ENCODE results near the gene SLC22A17. TPM values are rescaled to one million over a fixed set of nuclear protein-coding genes. Genes with fewer than 3 reads are reported as not detected.
A peak's percentile ranks its signal among the peaks of the same experiment; 100 is the strongest.

SLC22A17 gene
- total and polyA plus RNA-seq, 9 of the 15 experiments (the other 6 are each of a cell fraction or from before 2014, with no cell fraction given) = 0.07 to 0.09 TPM; not detected in 7

- intact Hi-C loops (cut with micrococcal nuclease) (loop anchor here (1.0 kb wide), 2 partner anchors 51 to 114 kb away; no protein-coding TSS in a partner anchor), in situ Hi-C loops (cut with MboI) (loop anchor here (10.0 kb wide), 1 partner anchor 115 kb away; no protein-coding TSS in a partner anchor)
- WGBS (ENCODE audit: insufficient coverage, low coverage, missing lambda C conversion rate) = 4% methylated on average over 7 of the region's 12 CpGs
- no peak for TF ChIP-seq ATF6 (CRISPR knock-in tag; IDR thresholded peaks at IDR 0.05)
- TF ChIP-seq ARID2 (IDR thresholded peaks at IDR 0.05) = 0 out of 2 replicates have a peak, but pooled peaks have one; percentile 52
- TF ChIP-seq ZEB2 (IDR thresholded peaks at IDR 0.05) = 0 out of 2 replicates have a peak, but pooled peaks have one; percentile 30
- no peak for TF ChIP-seq ZFP1 (CRISPR knock-in tag; IDR thresholded peaks at IDR 0.05)
- TF ChIP-seq ZNF23 (CRISPR knock-in tag; IDR thresholded peaks at IDR 0.05) = no peak
- TF ChIP-seq CBX2 (IDR thresholded peaks at IDR 0.05; ENCODE audit: insufficient read depth, low read length, poor library complexity, severe bottlenecking) = no peak
- TF ChIP-seq THRA (IDR thresholded peaks at IDR 0.05) = no peak
- peak; percentile 59; the same call in 1 of the 2 replicates for TF ChIP-seq NFIC (IDR thresholded peaks at IDR 0.05)
- TF ChIP-seq USF1 (CRISPR knock-in tag; IDR thresholded peaks at IDR 0.05) = no peak
- TF ChIP-seq DMBX1 (CRISPR knock-in tag; IDR thresholded peaks at IDR 0.05; ENCODE audit: borderline replicate concordance) = no peak
- TF ChIP-seq CEBPB (tag; IDR thresholded peaks at IDR 0.05) = no peak
- peak; percentile 52; the same call in 1 of the 2 replicates for TF ChIP-seq CC2D1A (IDR thresholded peaks at IDR 0.05)
- TF ChIP-seq TAF15 (IDR thresholded peaks at IDR 0.05; ENCODE audit: low read depth, low read length) = no peak
- TF ChIP-seq RAD21 (CRISPR knock-in tag; conservative IDR thresholded peaks at IDR 0.05 in 1 of 2, IDR thresholded peaks at IDR 0.05 in 1 of 2) = peak; percentile 84 to 94
- peak; percentile 85; the same call in 1 of the 2 replicates for TF ChIP-seq STAG1 (CRISPR knock-in tag; IDR thresholded peaks at IDR 0.05; ENCODE audit: borderline replicate concordance)
Measured at GRCh38 chr14:23379366-23380196, 26.9 kb upstream of the SLC22A17 start.

More at GRCh38 chr14:23379366-23380196, 26.9 kb upstream of the SLC22A17 start:
- Histone ChIP-seq H3K36me3 (ENCODE audit: control insufficient read depth, insufficient read depth, low read length) (no peaks in the 10 kb centered on the region), H3K9ac (ENCODE audit: insufficient read depth in 1 of 2, low read depth in 2 of 2, low read length in 2 of 2) (no peak overlapping the region), H3K79me2 (ENCODE audit: control insufficient read depth, insufficient read depth, low read length) (no peaks in the 10 kb centered on the region), H3K27ac (ENCODE audit: extremely low read depth, low read depth, low read length) (no peak overlapping the region), H3K4me1 (replicated peaks in 1 of 2; ENCODE audit: control insufficient read depth in 2 of 2, insufficient read depth in 2 of 2, low read length in 2 of 2) (peaks cover 0 to 19% of the 10 kb centered on the region in 2 experiments; a peak in 2 of 5 replicates), H3K4me2 (ENCODE audit: insufficient read depth, low read length) (no peak overlapping the region), H3K9me3 (replicated peaks; ENCODE audit: control insufficient read depth, insufficient read depth, low read depth, low read length) (no peaks in the 10 kb centered on the region), H4K20me1 (replicated peaks; ENCODE audit: control insufficient read depth, insufficient read depth, low read length) (no peaks in the 10 kb centered on the region; the same call in 1 of the 2 replicates), H3K4me3 (no peak overlapping the region), H3K9me1 (ENCODE audit: control insufficient read depth, insufficient read depth, low read length) (no peaks in the 10 kb centered on the region), H2AFZ (ENCODE audit: low read depth, low read length) (no peak overlapping the region), H3K27me3 (ENCODE audit: control insufficient read depth in 2 of 2, insufficient read depth in 2 of 2, low read length in 2 of 2) (peaks cover 2 to 61% of the 10 kb centered on the region in 2 experiments; a peak in 4 of 5 replicates)
- ATAC-seq (peak; percentile 92), FAIRE-seq (peak; percentile 35), DNase-seq (ENCODE audit: extremely low read depth in 1 of 4, low spot score in 3 of 4) (peak; percentile 63 to 79 (median 72))
- BruUV-seq (replicated peaks) = no TSS peak
- POLR2A ChIA-PET = interaction anchor here (0.6 to 0.9 kb wide), 4 partner anchors 10 to 261 kb away, joined by 3 to 4 read pairs (median 3); partner anchors contain the start of gene CEBPE
- CTCF ChIA-PET (ENCODE audit: low intra/inter-chr PET ratio) = interaction anchor here (0.6 to 3.8 kb wide), 5 partner anchors 51 to 311 kb away, joined by 3 to 19 read pairs (median 12); partner anchors contain the start of gene CEBPE
